BE2C (cell line): ENCODE data around the gene LRRC8E.

Experiments
- DNase-seq: peaks from one replicate; pipeline ENCODE4 v3.0.0-alpha.2; 2020
- H3K27me3 ChIP-seq: fragments of 250-450 bp; sonication (Bioruptor Pico); 2 replicates; pipeline ENCODE4 v1.5.1; 2020; ENCODE audit warnings: mild to moderate bottlenecking
- H3K36me3 ChIP-seq: fragments of 250-450 bp; sonication (Bioruptor Pico); 2 replicates; pipeline ENCODE4 v1.5.1; 2020; ENCODE audit warnings: mild to moderate bottlenecking
- H3K4me1 ChIP-seq: fragments of 250-450 bp; sonication (Bioruptor Pico); 2 replicates; pipeline ENCODE4 v1.5.1; 2020
- H3K4me3 ChIP-seq: 2 replicates; pipeline ENCODE4 v1.5.1; 2011; ENCODE audit warnings: low read depth, low read length
- H3K9me3 ChIP-seq: fragments of 250-450 bp; sonication (Bioruptor Pico); 2 replicates; pipeline ENCODE4 v1.5.1; 2020
- CTCF ChIP-seq: IDR thresholded peaks from 2 replicates; pipeline ENCODE4 v1.5.1; 2012; ENCODE audit warnings: mild to moderate bottlenecking, low read depth, low read length

Gene LRRC8E

GRCh38 chr19:7879836-7880235 is 8.5 kb upstream of the LRRC8E start:
- H3K27me3 ChIP-seq, result no peaks in the 10 kb centered on the region; the same call in 1 of the 2 replicates
- DNase-seq, result no peak
- TF ChIP-seq CTCF, result no peak
- H3K36me3 ChIP-seq, result no peaks in the 10 kb centered on the region
- no peaks in the 10 kb centered on the region for H3K9me3 ChIP-seq
- no peak overlapping the region for H3K4me3 ChIP-seq
- H3K4me1 ChIP-seq, result no peaks in the 10 kb centered on the region

- no peak for DNase-seq
- Histone ChIP-seq H3K36me3 (no peaks in the 10 kb centered on the region), H3K4me3 (no peak overlapping the region), H3K27me3 (peaks cover 4% of the 10 kb centered on the region; the same call in 1 of the 2 replicates), H3K9me3 (no peaks in the 10 kb centered on the region), H3K4me1 (no peaks in the 10 kb centered on the region)
- no peak for TF ChIP-seq CTCF
These were observed 6.4 kb upstream of the LRRC8E start for GRCh38 chr19:7881910-7882309.

- Histone ChIP-seq H3K27me3 (peaks cover 4% of the 10 kb centered on the region; the same call in 1 of the 2 replicates), H3K9me3 (no peaks in the 10 kb centered on the region), H3K4me1 (no peaks in the 10 kb centered on the region), H3K36me3 (no peaks in the 10 kb centered on the region), H3K4me3 (no peak overlapping the region)
- DNase-seq, result no peak
- no peak for TF ChIP-seq CTCF
These were observed 5.2 kb upstream of the LRRC8E start for GRCh38 chr19:7883105-7883504.

- no peak for TF ChIP-seq CTCF
- Histone ChIP-seq H3K27me3 (peaks cover 4% of the 10 kb centered on the region; the same call in 1 of the 2 replicates), H3K36me3 (no peaks in the 10 kb centered on the region), H3K4me1 (no peaks in the 10 kb centered on the region), H3K9me3 (no peaks in the 10 kb centered on the region), H3K4me3 (no peak overlapping the region)
- DNase-seq, result no peak
These were observed 4.3 kb upstream of the LRRC8E start for GRCh38 chr19:7883796-7884570.

GRCh38 chr19:7885818-7886217 is 2.5 kb upstream of the LRRC8E start:
- no peaks in the 10 kb centered on the region for H3K36me3 ChIP-seq
- no peak for TF ChIP-seq CTCF
- H3K9me3 ChIP-seq, result no peaks in the 10 kb centered on the region
- no peaks in the 10 kb centered on the region for H3K4me1 ChIP-seq
- H3K4me3 ChIP-seq, result no peak overlapping the region
- no peak for DNase-seq
- peaks cover 4% of the 10 kb centered on the region; the same call in 1 of the 2 replicates for H3K27me3 ChIP-seq

DNA sequence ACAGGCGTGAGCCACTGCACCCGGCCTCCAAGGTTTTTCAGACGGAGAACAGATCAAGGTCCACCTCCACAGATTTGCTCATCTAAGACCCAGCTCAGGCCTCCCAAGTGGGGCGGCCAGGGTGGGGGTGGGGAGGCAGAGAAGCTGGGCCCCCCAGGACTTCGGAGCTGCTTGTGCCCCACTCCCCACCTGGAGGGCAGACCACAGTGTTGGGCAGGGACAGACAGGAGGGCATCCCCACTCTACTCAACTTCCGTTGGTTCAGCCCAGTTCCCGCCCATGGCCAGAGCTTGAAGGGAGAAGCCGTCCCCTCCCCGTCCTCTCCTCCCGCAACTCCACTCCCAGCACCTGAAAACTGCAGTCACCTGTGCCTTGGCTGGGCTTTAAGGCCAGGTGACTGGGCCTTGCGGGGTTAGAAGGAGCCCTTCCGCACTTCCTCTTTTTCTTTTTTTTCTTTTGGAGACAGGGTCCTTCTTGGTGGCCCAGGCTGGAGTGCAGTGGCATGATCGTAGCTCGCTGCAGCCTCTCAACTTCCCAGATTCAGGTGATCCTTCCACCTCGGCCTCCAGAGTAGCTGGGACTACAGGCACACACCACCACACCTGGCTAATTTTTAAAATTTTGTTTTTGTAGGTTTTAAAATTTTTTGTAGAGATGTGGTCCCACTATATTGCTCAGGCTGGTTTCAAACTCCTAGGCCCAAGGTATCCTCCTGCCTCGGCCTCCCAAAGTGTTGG is 734 bp upstream of the LRRC8E start:
- TF ChIP-seq CTCF, result no peak
- H3K9me3 ChIP-seq, result no peaks in the 10 kb centered on the region
- H3K4me3 ChIP-seq, result no peak overlapping the region
- no peak for DNase-seq
- no peaks in the 10 kb centered on the region for H3K4me1 ChIP-seq
- H3K36me3 ChIP-seq, result no peaks in the 10 kb centered on the region
- peaks cover 4% of the 10 kb centered on the region; the same call in 1 of the 2 replicates for H3K27me3 ChIP-seq
